GM12878 (cell line): ENCODE results near the gene SPR. TPM values are rescaled to one million over a fixed set of nuclear protein-coding genes. Genes with fewer than 3 reads are reported as not detected.

ENCODE experiments used
- ATAC-seq: fragments of 200-7000 bp; cut with Tn5 transposase; 3 replicates; pipeline ENCODE4 v1.9.1; 2020; ENCODE audit warnings: mild to moderate bottlenecking, moderate library complexity
- BruUV-seq: library from RNA; stranded (reverse); fragments of 400-500 nt; replicated peaks from 2 replicates; lab custom pipeline; 2021; lab: Mats Ljungman, UMichigan
- CTCF ChIA-PET: fragments of 300-600 bp; sonication (Branson Sonifier 250); formaldehyde crosslinking; extraction: SDS; loops from one replicate; lab custom pipeline; 2021; ENCODE audit warnings: inconsistent platforms; lab: Yijun Ruan, JAX
- POLR2A ChIA-PET: fragments of 350-600 bp; formaldehyde crosslinking; extraction: SDS; loops from one replicate; lab custom pipeline; 2021; ENCODE audit warnings: inconsistent platforms; lab: Charles Lee
- RAD21 ChIA-PET: fragments of 300-600 bp; sonication (Branson Sonifier 250); formaldehyde crosslinking; loops from one replicate; lab custom pipeline; 2023; ENCODE audit warnings: antibody characterized with exemption; ENCODE audit not compliant: unreplicated experiment; lab: Charles Lee
- SMC1A ChIA-PET: fragments of 300-600 bp; sonication (Branson Sonifier 250); formaldehyde crosslinking; loops from one replicate; lab custom pipeline; 2023; ENCODE audit not compliant: unreplicated experiment, uncharacterized antibody; lab: Charles Lee
- DNase-seq: peaks from one replicate; pipeline ENCODE4 v3.0.0-alpha.2; 2011; ENCODE audit warnings: low read depth, low spot score
- FAIRE-seq: peaks from 3 replicates; lab custom pipeline; 2011; peaks lifted over from hg19 to GRCh38; lab: Jason Lieb, UNC
- H2AFZ ChIP-seq: 2 replicates; pipeline ENCODE4 v1.6.0; 2011; ENCODE audit warnings: low read depth, low read length, control low read depth; ENCODE audit not compliant: control insufficient read depth
- H3K27ac ChIP-seq: 2 replicates; pipeline ENCODE4 v1.5.1; 2011; ENCODE audit warnings: control low read depth; ENCODE audit not compliant: control insufficient read depth, insufficient read depth
- H3K27me3 ChIP-seq, 2 experiments: replicated peaks in 1 of 2; 2 replicates each; pipeline versions ENCODE4 v1.6.0 to v1.6.1; 2011; ENCODE audit warnings: low read length in 1 of 2; ENCODE audit not compliant: control insufficient read depth in 2 of 2, insufficient read depth in 2 of 2
- H3K36me3 ChIP-seq, 2 experiments: 2 replicates each; pipeline ENCODE4 v1.5.1; 2011; ENCODE audit warnings: low read length in 1 of 2; ENCODE audit not compliant: control insufficient read depth in 2 of 2, insufficient read depth in 2 of 2
- H3K4me1 ChIP-seq: 2 replicates; pipeline ENCODE4 v1.6.1; 2011; ENCODE audit warnings: mild to moderate bottlenecking, low read length, moderate library complexity, mixed read lengths; ENCODE audit not compliant: control insufficient read depth, insufficient read depth
- H3K4me2 ChIP-seq: 2 replicates; pipeline ENCODE4 v1.6.0; 2011; ENCODE audit warnings: control low read depth; ENCODE audit not compliant: control insufficient read depth, insufficient read depth
- H3K4me3 ChIP-seq: fragments of 200-600 bp; sonication (generic); 2 replicates; pipeline ENCODE4 v1.5.1; 2016
- H3K79me2 ChIP-seq: 2 replicates; pipeline ENCODE4 v1.6.0; 2011; ENCODE audit warnings: low read length; ENCODE audit not compliant: control insufficient read depth, insufficient read depth
- H3K9ac ChIP-seq: 2 replicates; pipeline ENCODE4 v1.8.0; 2011; ENCODE audit warnings: low read length, control low read depth, mixed read lengths; ENCODE audit not compliant: control insufficient read depth, insufficient read depth
- H3K9me3 ChIP-seq: replicated peaks from 3 replicates; pipeline ENCODE4 v1.5.1; 2011; ENCODE audit warnings: mild to moderate bottlenecking, low read length; ENCODE audit not compliant: control insufficient read depth, insufficient read depth
- H4K20me1 ChIP-seq: 2 replicates; pipeline ENCODE4 v1.6.0; 2011; ENCODE audit not compliant: control insufficient read depth, insufficient read depth
- CHD4 ChIP-seq: fragments of 200-600 bp; sonication (generic); IDR thresholded peaks from 2 replicates; pipeline ENCODE4 v1.6.1; 2016; ENCODE audit warnings: mild to moderate bottlenecking
- GABPA ChIP-seq: IDR thresholded peaks from 2 replicates; pipeline ENCODE4 v1.6.1; 2014; ENCODE audit warnings: antibody characterized with exemption, low read depth, mild to moderate bottlenecking, inconsistent platforms
- MXI1 ChIP-seq: fragments of 150-350 bp; IDR thresholded peaks from 2 replicates; pipeline ENCODE4 v1.6.1; 2011; ENCODE audit warnings: low read depth, mild to moderate bottlenecking, inconsistent platforms, low read length, improper control_type of control experiment
- PML ChIP-seq: IDR thresholded peaks from 2 replicates; pipeline ENCODE4 v1.6.1; 2012; ENCODE audit warnings: low read length, inconsistent platforms
- POLR2AphosphoS5 ChIP-seq: IDR thresholded peaks from 2 replicates; pipeline ENCODE4 v1.6.1; 2011; ENCODE audit warnings: mild to moderate bottlenecking, low read length, inconsistent platforms
- POU2F2 ChIP-seq: IDR thresholded peaks from 3 replicates; pipeline ENCODE4 v1.6.1; 2011; ENCODE audit warnings: low read depth, mild to moderate bottlenecking, low read length, borderline replicate concordance
- ZBTB40 ChIP-seq: fragments of 450-650 bp; IDR thresholded peaks from 2 replicates; pipeline ENCODE4 v1.6.1; 2016; ENCODE audit warnings: mild to moderate bottlenecking, moderate library complexity, borderline replicate concordance
- WGBS: methylation state at CpG from one replicate; pipeline ENCODE4 v1.1.6; 2016; ENCODE audit warnings: low lambda C conversion rate; ENCODE audit not compliant: insufficient replicate concordance, insufficient coverage; ENCODE audit errors: missing lambda C conversion rate; 5-methylcytosine and 5-hydroxymethylcytosine counted together
- in situ Hi-C: fragments of 300-500 bp; cut with MboI; formaldehyde crosslinking; loops from 9 replicates; pipeline ENCODE4 v1.14.3; 2018; ENCODE audit warnings: mixed read lengths
- intact Hi-C: fragments of 100-400 bp; cut with micrococcal nuclease; formaldehyde crosslinking; loops from one replicate; pipeline ENCODE4 v1.14.2; 2022; ENCODE audit not compliant: unreplicated experiment
- polyA plus RNA-seq, 11 experiments: library from polyadenylated mRNA; depleted of rRNA in 4 of 11; unstranded in 6 of 11; stranded (reverse) in 5 of 11; fragments of >200 nt; fragmentation: Nextera tagmentation in 4 of 11; fragmentation: Illumina TruSeq in 1 of 11; extraction: Ambion mirVana in 4 of 11; extraction: Trizol in 1 of 11; gene quantifications; 1 replicate in 1 of 11; 2 replicates in 10 of 11; pipeline versions ENCODE4 v1.2.1 to v1.2.3, GENCODE V29; 2011 to 2016; ENCODE audit warnings: inconsistent platforms in 2 of 11, missing spikeins in 2 of 11, low read depth in 1 of 11
- total RNA-seq, 4 experiments: library from RNA; depleted of rRNA in 3 of 4; stranded (reverse); fragments of >200 nt in 3 of 4; fragmentation: Illumina TruSeq in 1 of 4; extraction: Trizol in 1 of 4; gene quantifications; 2 replicates each; pipeline versions ENCODE4 v1.2.1 to v1.2.3, GENCODE V29; 2013 to 2021

Gene SPR
- total and polyA plus RNA-seq, 10 of the 15 experiments (the other 5 are each of a cell fraction or from before 2014, with no cell fraction given) = 0.68 to 7.8 (median 2.5) TPM

- Histone ChIP-seq H2AFZ (no peak overlapping the region), H3K27me3 (no peaks in the 10 kb centered on the region; a peak in 1 of 4 replicates), H4K20me1 (no peaks in the 10 kb centered on the region), H3K79me2 (no peaks in the 10 kb centered on the region), H3K9me3 (no peaks in the 10 kb centered on the region), H3K27ac (no peak overlapping the region), H3K4me2 (no peak overlapping the region), H3K4me1 (peaks cover 5% of the 10 kb centered on the region), H3K4me3 (no peak overlapping the region), H3K9ac (no peak overlapping the region), H3K36me3 (no peaks in the 10 kb centered on the region)
- no peak for DNase-seq
- FAIRE-seq = no peak
- 5% methylated on average over 5 of the region's 5 CpGs for WGBS
- in situ Hi-C loops (no loop called here), intact Hi-C loops (no loop called here)
- RAD21 ChIA-PET = interaction anchor here (0.6 kb wide), 1 partner anchor 73 kb away, joined by 3 read pairs; no protein-coding TSS in a partner anchor
- ATAC-seq = no peak
- SMC1A ChIA-PET = interaction anchor here (1.2 kb wide), 1 partner anchor 14 kb away, joined by 3 read pairs; no protein-coding TSS in a partner anchor
- POLR2A ChIA-PET = no interaction called here
- TF ChIP-seq GABPA (no peak), POLR2AphosphoS5 (no peak), PML (no peak), MXI1 (no peak), ZBTB40 (no peak), CHD4 (no peak), POU2F2 (no peak)
- CTCF ChIA-PET = interaction anchor here (0.9 kb wide), 1 partner anchor 74 kb away, joined by 3 read pairs; no protein-coding TSS in a partner anchor
- no TSS peak for BruUV-seq
Measured at GRCh38 chr2:72900191-72900825, 13.1 kb downstream of the SPR start.
